Ascending aorta (tissue), 2 donors: Measurements from ENCODE around the gene MRPS23. TPM values are rescaled to one million over a fixed set of nuclear protein-coding genes. Genes with fewer than 3 reads are reported as not detected.

Source experiments
- DNase-seq, 2 donors: peaks; one replicate each; pipeline ENCODE4 v3.0.0-alpha.2; 2019; ENCODE audit warnings: low spot score in 2 of 2
- H3K27ac ChIP-seq, 2 donors: fragments of 200-600 bp; sonication (generic); one replicate each; pipeline ENCODE4 v1.5.1; 2016 to 2017; ENCODE audit warnings: mild to moderate bottlenecking in 1 of 2
- H3K27me3 ChIP-seq: fragments of 200-600 bp; sonication (generic); one replicate; pipeline ENCODE4 v1.5.1; 2017
- H3K36me3 ChIP-seq, 2 donors: fragments of 200-600 bp; sonication (generic); one replicate each; pipeline ENCODE4 v1.5.1; 2016
- H3K4me1 ChIP-seq, 2 donors: fragments of 200-600 bp; sonication (generic); one replicate each; pipeline ENCODE4 v1.5.1; 2016 to 2017; ENCODE audit warnings: mild to moderate bottlenecking in 1 of 2
- H3K4me3 ChIP-seq, 2 donors: fragments of 200-600 bp; sonication (generic); one replicate each; pipeline ENCODE4 v1.5.1; 2016 to 2017; ENCODE audit warnings: mild to moderate bottlenecking in 1 of 2
- H3K9me3 ChIP-seq, 2 donors: fragments of 200-600 bp; sonication (generic); one replicate each; pipeline ENCODE4 v1.5.1; 2016
- intact Hi-C: fragments of 100-400 bp; cut with DNase I; formaldehyde crosslinking; loops from one replicate; pipeline ENCODE4 v1.15.1; 2023
- total RNA-seq: library from RNA; depleted of rRNA; stranded (reverse); fragments of >200 nt; gene quantifications from one replicate; pipeline ENCODE4 v1.1.0, GENCODE V29; 2016
- TF ChIP-seq, protein P1 (sequence below), 3 experiments: fragments of 200-600 bp in 2 of 3; fragments of 450-650 bp in 1 of 3; sonication (generic) in 2 of 3; IDR thresholded peaks; one replicate each; pipeline ENCODE4 v1.5.1; 2016 to 2019; ENCODE audit warnings: antibody characterized with exemption in 3 of 3, mild to moderate bottlenecking in 1 of 3, moderate library complexity in 1 of 3

Gene MRPS23
- total RNA-seq, 1 donor from 2014 or later: 2.0 TPM

DNA sequence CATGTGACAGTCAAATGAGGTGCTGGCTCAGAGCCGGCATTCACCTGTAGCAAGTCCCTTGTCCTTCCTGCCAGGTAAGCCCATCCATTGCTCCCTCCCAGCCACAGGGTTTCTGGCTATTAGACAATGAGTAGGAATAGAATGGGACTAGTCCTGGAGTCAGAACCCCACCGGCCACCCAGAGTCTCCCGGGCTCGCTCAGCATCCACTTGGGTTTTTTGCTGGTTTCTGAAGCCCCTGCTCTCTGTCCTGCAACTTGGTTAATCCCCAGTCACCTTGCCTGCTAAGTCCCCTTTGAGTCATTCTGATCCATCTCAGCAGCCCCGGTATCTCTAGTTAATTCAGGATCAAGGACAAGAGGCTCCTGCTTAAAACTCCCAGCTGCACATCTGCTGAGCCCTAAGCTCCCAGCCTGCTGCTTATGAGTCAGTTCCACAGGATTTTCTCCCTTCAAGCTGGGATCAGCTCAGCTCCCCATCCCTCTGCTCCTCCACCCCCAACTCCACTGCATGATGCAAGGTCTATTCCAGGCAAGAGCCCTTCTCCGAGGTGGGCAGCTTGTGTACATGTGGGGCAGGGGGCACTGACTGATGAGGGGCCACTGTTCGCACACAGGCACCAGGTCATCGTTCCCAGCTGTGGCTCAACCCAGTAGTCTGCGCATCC is 19.9 kb upstream of the MRPS23 start:
- H3K9me3 ChIP-seq: no peaks in the 10 kb centered on the region
- intact Hi-C loops: loop anchor here (2.0 kb wide), 1 partner anchor 87 kb away; no protein-coding TSS in a partner anchor
- TF ChIP-seq, protein P1, sequence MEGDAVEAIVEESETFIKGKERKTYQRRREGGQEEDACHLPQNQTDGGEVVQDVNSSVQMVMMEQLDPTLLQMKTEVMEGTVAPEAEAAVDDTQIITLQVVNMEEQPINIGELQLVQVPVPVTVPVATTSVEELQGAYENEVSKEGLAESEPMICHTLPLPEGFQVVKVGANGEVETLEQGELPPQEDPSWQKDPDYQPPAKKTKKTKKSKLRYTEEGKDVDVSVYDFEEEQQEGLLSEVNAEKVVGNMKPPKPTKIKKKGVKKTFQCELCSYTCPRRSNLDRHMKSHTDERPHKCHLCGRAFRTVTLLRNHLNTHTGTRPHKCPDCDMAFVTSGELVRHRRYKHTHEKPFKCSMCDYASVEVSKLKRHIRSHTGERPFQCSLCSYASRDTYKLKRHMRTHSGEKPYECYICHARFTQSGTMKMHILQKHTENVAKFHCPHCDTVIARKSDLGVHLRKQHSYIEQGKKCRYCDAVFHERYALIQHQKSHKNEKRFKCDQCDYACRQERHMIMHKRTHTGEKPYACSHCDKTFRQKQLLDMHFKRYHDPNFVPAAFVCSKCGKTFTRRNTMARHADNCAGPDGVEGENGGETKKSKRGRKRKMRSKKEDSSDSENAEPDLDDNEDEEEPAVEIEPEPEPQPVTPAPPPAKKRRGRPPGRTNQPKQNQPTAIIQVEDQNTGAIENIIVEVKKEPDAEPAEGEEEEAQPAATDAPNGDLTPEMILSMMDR (IDR thresholded peaks at IDR 0.05): no peak
- peaks cover 12 to 20% of the 10 kb centered on the region in 2 donors for H3K36me3 ChIP-seq
- no peak overlapping the region for H3K4me3 ChIP-seq
- H3K27ac ChIP-seq: peak overlapping the region; percentile 83 to 95
- peaks cover 40 to 57% of the 10 kb centered on the region in 2 donors for H3K4me1 ChIP-seq
- DNase-seq: no peak
- no peaks in the 10 kb centered on the region for H3K27me3 ChIP-seq

DNA sequence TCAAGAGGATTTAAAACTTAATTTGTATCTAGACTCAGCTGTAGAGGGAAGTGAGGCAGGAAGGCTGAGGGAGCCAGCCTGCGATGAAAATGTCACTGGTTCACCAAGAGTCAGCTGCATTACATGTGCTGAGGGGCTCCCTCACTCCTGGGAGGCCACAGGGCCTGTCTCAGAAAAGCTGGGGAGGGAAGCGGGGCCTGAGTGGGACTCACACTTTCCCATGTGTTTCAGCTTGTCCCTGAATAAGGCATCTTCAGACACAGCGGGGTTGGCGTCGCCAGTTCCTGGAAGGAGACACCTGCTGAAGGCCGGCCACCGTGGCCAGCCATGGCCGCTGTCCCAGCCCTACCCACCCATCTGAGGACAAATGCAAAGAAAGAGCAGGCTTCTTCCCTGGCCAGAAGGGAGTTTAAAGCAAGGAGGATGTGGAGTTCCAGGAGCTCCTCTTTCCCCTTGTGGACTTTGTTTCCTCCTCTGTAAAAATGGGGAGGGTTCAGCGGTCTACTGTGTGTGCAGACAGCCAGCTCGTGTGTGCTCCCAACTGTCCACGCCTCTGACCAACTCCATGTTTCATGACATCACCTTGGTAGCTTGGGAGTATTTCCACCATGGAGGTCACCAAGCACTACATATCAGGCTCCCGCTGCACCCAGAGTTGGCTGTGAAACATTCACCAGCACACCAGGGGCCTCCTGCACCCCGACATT is 19.2 kb upstream of the MRPS23 start:
- TF ChIP-seq, protein P1 (IDR thresholded peaks at IDR 0.05): no peak
- intact Hi-C loops: loop anchor here (2.0 kb wide), 1 partner anchor 88 kb away; no protein-coding TSS in a partner anchor
- peaks cover 34 to 50% of the 10 kb centered on the region in 2 donors for H3K4me1 ChIP-seq

DNA sequence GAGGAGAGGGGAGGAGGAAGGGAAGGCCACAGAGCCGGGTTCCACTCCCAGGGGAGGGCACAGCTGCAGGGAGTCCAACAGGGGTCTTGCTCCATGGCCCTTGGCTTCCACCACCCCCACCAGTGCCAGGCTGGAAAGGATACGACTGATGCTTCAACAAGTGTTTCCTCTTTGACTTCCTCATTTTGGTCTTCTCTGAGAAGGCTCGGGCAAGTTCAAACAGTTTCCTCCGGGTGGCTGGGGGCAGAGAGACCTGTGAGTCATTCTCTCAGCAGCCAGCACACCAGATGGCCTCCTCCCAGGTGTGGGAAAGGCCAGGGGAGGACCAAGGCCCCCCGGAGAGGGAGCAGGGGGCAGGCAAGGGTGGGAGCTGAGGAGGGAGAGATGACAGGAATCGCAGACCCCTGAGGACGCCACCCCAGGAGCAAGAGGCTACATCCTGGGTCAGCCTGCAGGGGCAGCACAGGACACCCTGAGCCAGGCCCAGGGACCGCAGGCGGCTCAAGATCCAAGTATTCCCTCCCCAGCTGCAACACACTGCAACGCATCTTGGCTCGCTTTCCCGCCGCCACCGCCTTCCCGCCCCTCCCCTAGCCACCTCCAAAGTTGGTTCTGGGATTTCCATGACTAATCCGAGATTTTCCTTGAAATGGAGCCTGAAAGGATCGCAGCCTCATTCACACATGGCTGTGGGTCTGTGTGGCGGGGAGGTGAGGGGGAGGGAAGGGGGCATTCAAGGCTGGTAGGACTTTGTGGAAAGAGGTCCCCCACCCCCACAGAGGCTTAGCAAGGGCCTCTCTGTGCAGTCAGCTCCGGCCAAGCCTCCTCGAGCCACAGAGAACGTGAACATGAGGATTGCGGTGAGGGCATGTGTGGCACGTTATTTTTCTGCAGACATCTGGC is 18.4 kb upstream of the MRPS23 start:
- peak; percentile 70 to 93 for DNase-seq
- Histone ChIP-seq H3K4me1 (peaks cover 26 to 42% of the 10 kb centered on the region in 2 donors), H3K4me3 (peak overlapping the region in 1 of 2 donors; percentile 40), H3K9me3 (no peaks in the 10 kb centered on the region), H3K27me3 (no peaks in the 10 kb centered on the region), H3K27ac (peak overlapping the region; percentile 83 to 95), H3K36me3 (peaks cover 15 to 20% of the 10 kb centered on the region in 2 donors)
- intact Hi-C loops: loop anchor here (2.0 kb wide), 1 partner anchor 89 kb away; no protein-coding TSS in a partner anchor
- TF ChIP-seq, protein P1 (IDR thresholded peaks at IDR 0.05): peak; percentile 43 to 46 (median 46)

More for the DNA sequence above, 19.2 kb upstream of the MRPS23 start:
- Histone ChIP-seq H3K27ac (peak overlapping the region; percentile 83 to 95), H3K4me3 (peak overlapping the region in 1 of 2 donors; percentile 20), H3K9me3 (no peaks in the 10 kb centered on the region), H3K27me3 (no peaks in the 10 kb centered on the region), H3K36me3 (peaks cover 14 to 20% of the 10 kb centered on the region in 2 donors)
- no peak for DNase-seq

DNA sequence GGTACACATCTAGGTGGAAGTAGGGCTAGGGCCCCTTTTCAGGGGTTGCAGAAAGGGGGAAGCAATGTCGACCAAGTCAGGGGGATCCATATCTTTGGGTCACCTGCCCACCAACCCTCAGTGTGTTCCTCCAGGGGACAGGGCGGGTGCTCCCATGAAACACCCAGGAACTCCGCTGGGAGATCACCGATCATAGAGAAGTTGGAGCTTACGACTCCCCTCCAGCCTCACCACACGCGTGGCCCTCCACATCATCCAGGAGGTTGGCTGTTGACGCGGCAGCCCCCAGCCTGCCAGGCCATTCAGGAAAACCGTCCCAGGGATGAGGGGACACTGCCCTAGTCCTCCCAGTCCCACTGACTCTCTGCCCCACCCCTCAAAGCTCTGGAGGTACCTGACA is 17.3 kb upstream of the MRPS23 start:
- Histone ChIP-seq H3K36me3 (peaks cover 7 to 14% of the 10 kb centered on the region in 2 donors), H3K27ac (peak overlapping the region; percentile 83 to 95), H3K4me1 (peaks cover 27 to 37% of the 10 kb centered on the region in 2 donors), H3K27me3 (no peaks in the 10 kb centered on the region), H3K9me3 (no peaks in the 10 kb centered on the region), H3K4me3 (no peak overlapping the region)
- no peak for DNase-seq
- intact Hi-C loops: no loop called here
- TF ChIP-seq, protein P1 (IDR thresholded peaks at IDR 0.05): no peak

DNA sequence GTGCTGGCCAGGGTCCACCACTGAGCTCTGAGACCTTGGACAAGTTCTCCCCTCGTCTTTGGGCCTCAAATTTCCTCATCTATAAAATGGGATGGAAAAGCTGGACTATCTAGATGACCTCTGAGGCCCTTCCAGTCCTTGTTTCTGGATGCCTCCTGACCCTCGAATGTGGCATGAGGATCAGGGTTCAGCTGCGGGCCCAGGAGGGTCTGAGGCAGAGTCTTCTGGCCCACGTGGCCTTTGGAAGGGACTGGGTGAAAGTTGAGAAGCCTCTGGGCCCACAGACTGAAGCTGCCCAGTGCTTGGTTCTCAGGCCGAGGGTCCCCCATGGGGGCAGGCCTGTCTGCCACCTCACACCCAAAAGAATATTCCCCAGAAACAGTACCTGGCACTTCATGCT is 16.9 kb upstream of the MRPS23 start:
- Histone ChIP-seq H3K27ac (peak overlapping the region; percentile 83 to 95), H3K4me1 (peaks cover 30 to 36% of the 10 kb centered on the region in 2 donors), H3K36me3 (peaks cover 3 to 10% of the 10 kb centered on the region in 2 donors), H3K4me3 (no peak overlapping the region), H3K27me3 (no peaks in the 10 kb centered on the region), H3K9me3 (no peaks in the 10 kb centered on the region)
- TF ChIP-seq, protein P1 (IDR thresholded peaks at IDR 0.05): no peak
- intact Hi-C loops: no loop called here
- DNase-seq: no peak
